GM13977 (cell line): Measurements from ENCODE around the gene RUVBL1.

ENCODE experiments used
- DNase-seq: peaks from one replicate; pipeline ENCODE4 v3.0.0; 2012; ENCODE audit warnings: low spot score
- in situ Hi-C: fragments of 300-500 bp; cut with MboI; formaldehyde crosslinking; loops from one replicate; pipeline ENCODE4 v1.12.0; 2022; ENCODE audit warnings: low sequenced_read_pairs, low pct_unique_long_range_greater_than_20kb, mixed read lengths, inconsistent platforms; ENCODE audit not compliant: unreplicated experiment
- TF ChIP-seq, protein P1 (sequence below): IDR thresholded peaks from 2 replicates; pipeline ENCODE4 v1.5.1; 2012; ENCODE audit warnings: mild to moderate bottlenecking, control low read depth; ENCODE audit not compliant: insufficient read depth; ENCODE audit errors: extremely low read depth, missing control alignments

RUVBL1 gene

GRCh38 chr3:128051459-128051836 lies 72.2 kb downstream of the RUVBL1 start:
- DNase-seq, result no peak
- TF ChIP-seq, protein P1, sequence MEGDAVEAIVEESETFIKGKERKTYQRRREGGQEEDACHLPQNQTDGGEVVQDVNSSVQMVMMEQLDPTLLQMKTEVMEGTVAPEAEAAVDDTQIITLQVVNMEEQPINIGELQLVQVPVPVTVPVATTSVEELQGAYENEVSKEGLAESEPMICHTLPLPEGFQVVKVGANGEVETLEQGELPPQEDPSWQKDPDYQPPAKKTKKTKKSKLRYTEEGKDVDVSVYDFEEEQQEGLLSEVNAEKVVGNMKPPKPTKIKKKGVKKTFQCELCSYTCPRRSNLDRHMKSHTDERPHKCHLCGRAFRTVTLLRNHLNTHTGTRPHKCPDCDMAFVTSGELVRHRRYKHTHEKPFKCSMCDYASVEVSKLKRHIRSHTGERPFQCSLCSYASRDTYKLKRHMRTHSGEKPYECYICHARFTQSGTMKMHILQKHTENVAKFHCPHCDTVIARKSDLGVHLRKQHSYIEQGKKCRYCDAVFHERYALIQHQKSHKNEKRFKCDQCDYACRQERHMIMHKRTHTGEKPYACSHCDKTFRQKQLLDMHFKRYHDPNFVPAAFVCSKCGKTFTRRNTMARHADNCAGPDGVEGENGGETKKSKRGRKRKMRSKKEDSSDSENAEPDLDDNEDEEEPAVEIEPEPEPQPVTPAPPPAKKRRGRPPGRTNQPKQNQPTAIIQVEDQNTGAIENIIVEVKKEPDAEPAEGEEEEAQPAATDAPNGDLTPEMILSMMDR, result no peak
- in situ Hi-C loops, result no loop called here

GRCh38 chr3:128050597-128050996 lies 73.0 kb downstream of the RUVBL1 start:
- TF ChIP-seq, protein P1, result no peak
- in situ Hi-C loops, result no loop called here

GRCh38 chr3:128041344-128041743 lies 82.3 kb downstream of the RUVBL1 start:
- no peak for DNase-seq
- TF ChIP-seq, protein P1, result no peak
- in situ Hi-C loops, result no loop called here

More at GRCh38 chr3:128050597-128050996, 73.0 kb downstream of the RUVBL1 start:
- DNase-seq, result no peak

- TF ChIP-seq, protein P1, result no peak
- in situ Hi-C loops, result no loop called here
- DNase-seq, result no peak
These were observed 83.0 kb downstream of the RUVBL1 start for GRCh38 chr3:128040660-128041059.

DNA sequence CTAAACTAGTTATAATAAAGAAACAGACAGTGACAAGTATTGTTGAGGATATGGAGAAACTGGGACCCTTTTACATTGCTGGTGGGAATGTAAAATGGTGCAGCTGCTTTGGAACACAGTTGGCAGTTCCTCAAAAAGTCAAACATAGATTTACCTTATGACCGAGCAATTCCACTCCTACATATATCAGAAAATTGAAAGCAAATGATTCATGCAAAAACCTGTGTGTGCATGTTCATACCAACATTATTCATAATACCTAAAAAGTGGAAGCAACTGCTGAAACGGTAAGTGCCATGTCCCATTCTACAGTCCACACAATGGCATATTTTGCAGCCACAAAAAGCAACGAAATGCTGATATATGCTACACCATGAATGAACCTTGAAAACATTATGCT lies 83.6 kb downstream of the RUVBL1 start:
- DNase-seq, result no peak
- in situ Hi-C loops, result no loop called here
- TF ChIP-seq, protein P1, result no peak

DNA sequence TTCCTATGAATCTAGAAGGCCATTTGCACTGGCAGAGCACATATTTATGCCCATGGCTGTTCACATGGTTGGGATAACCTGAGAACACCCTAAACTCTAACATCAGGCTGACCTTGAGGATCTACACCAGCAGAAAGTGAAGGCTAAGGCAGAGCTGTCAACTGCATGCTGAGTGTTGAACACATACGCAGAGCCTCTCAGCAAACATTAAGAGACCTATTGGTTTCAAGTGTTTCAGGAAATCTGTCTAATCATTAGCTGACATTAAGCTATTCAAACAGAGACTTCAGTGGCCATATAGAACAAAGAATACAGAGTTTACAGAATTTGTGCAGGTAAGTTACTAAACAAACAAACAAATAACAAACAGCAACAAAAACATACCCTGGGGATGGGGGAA lies 87.5 kb downstream of the RUVBL1 start:
- no peak for DNase-seq
- TF ChIP-seq, protein P1, result no peak
- in situ Hi-C loops, result no loop called here

- TF ChIP-seq, protein P1, result no peak
- in situ Hi-C loops, result no loop called here
- no peak for DNase-seq
These were observed 90.5 kb downstream of the RUVBL1 start for GRCh38 chr3:128033102-128033501.
